K562 (cell line): ENCODE data around the gene SPPL2C. TPM values are rescaled to one million over a fixed set of nuclear protein-coding genes. Genes with fewer than 3 reads are reported as not detected.

ENCODE experiments used
- ATAC-seq: fragments of 200-7000 bp; cut with Tn5 transposase; 3 replicates; pipeline ENCODE4 v1.9.1; 2020; ENCODE audit warnings: moderate library complexity
- BruUV-seq: library from RNA; stranded (reverse); fragments of 400-500 nt; replicated peaks from 2 replicates; lab custom pipeline; 2021; lab: Mats Ljungman, UMichigan
- CTCF ChIA-PET: fragments of 300-600 bp; formaldehyde crosslinking; extraction: SDS; loops from one replicate; lab custom pipeline; 2021; ENCODE audit warnings: low intra/inter-chr PET ratio; lab: Yijun Ruan, JAX
- POLR2A ChIA-PET: fragments of 300-600, 350-650 bp; sonication (Branson Sonifier 250); formaldehyde crosslinking; extraction: SDS; loops from one replicate; lab custom pipeline; 2021; ENCODE audit warnings: antibody characterized with exemption, inconsistent platforms; lab: Yijun Ruan, JAX
- DNase-seq, 4 experiments: peaks; one replicate each; pipeline versions ENCODE4 v3.0.0 to v3.0.0-alpha.2; 2011 to 2018; ENCODE audit warnings: low spot score in 3 of 4, mixed read lengths in 3 of 4; ENCODE audit errors: extremely low read depth in 1 of 4
- FAIRE-seq: peaks from 2 replicates; lab custom pipeline; 2011; peaks lifted over from hg19 to GRCh38; lab: Jason Lieb, UNC
- H2AFZ ChIP-seq: 2 replicates; pipeline ENCODE4 v1.6.0; 2011; ENCODE audit warnings: low read depth, low read length, control low read depth, inconsistent platforms
- H3K27ac ChIP-seq: fragments of 200-600 bp; 3 replicates; pipeline ENCODE4 v1.8.0; 2011; ENCODE audit warnings: low read depth, mild to moderate bottlenecking, control low read depth, inconsistent platforms, low read length, moderate library complexity, mixed read lengths; ENCODE audit errors: extremely low read depth
- H3K27me3 ChIP-seq, 2 experiments: fragments of 300-600 bp in 1 of 2; 2 replicates in 1 of 2; 3 replicates in 1 of 2; pipeline versions ENCODE4 v1.6.0 to v1.8.0; 2011; ENCODE audit warnings: inconsistent platforms in 2 of 2, low read length in 2 of 2, mild to moderate bottlenecking in 1 of 2, mixed read lengths in 1 of 2, moderate library complexity in 1 of 2; ENCODE audit not compliant: control insufficient read depth in 2 of 2, insufficient read depth in 2 of 2
- H3K36me3 ChIP-seq: fragments of 300-600 bp; 3 replicates; pipeline ENCODE4 v1.8.0; 2011; ENCODE audit warnings: mild to moderate bottlenecking, low read length, inconsistent platforms; ENCODE audit not compliant: control insufficient read depth, insufficient read depth
- H3K4me1 ChIP-seq, 2 experiments: fragments of 200-600 bp in 1 of 2; replicated peaks in 1 of 2; 2 replicates in 1 of 2; 3 replicates in 1 of 2; pipeline versions ENCODE4 v1.5.1 to v1.8.0; 2011; ENCODE audit warnings: inconsistent platforms in 2 of 2, low read length in 2 of 2, mild to moderate bottlenecking in 1 of 2, mixed read lengths in 1 of 2, moderate library complexity in 1 of 2; ENCODE audit not compliant: control insufficient read depth in 2 of 2, insufficient read depth in 2 of 2
- H3K4me2 ChIP-seq: 2 replicates; pipeline ENCODE4 v1.6.1; 2011; ENCODE audit warnings: low read length, control low read depth, inconsistent platforms, mixed read lengths; ENCODE audit not compliant: insufficient read depth
- H3K4me3 ChIP-seq: fragments of 200-600 bp; sonication (generic), shearing (Covaris generic); 2 replicates; pipeline ENCODE4 v1.5.1; 2016; ENCODE audit warnings: control low read depth, inconsistent platforms
- H3K79me2 ChIP-seq: fragments of 200-600 bp; 3 replicates; pipeline ENCODE4 v1.8.0; 2011; ENCODE audit warnings: low read length, inconsistent platforms; ENCODE audit not compliant: control insufficient read depth, insufficient read depth
- H3K9ac ChIP-seq, 2 experiments: 2 replicates each; pipeline versions ENCODE4 v1.6.0 to v1.6.1; 2011; ENCODE audit warnings: low read depth in 2 of 2, low read length in 2 of 2, control low read depth in 1 of 2, inconsistent platforms in 1 of 2, mild to moderate bottlenecking in 1 of 2, mixed read lengths in 1 of 2; ENCODE audit not compliant: insufficient read depth in 1 of 2
- H3K9me1 ChIP-seq: one replicate; pipeline ENCODE4 v1.6.0; 2011; ENCODE audit warnings: inconsistent platforms, mild to moderate bottlenecking, low read length, moderate library complexity; ENCODE audit not compliant: control insufficient read depth, insufficient read depth
- H3K9me3 ChIP-seq: replicated peaks from 2 replicates; pipeline ENCODE4 v1.5.1; 2011; ENCODE audit warnings: low read depth, low read length, inconsistent platforms; ENCODE audit not compliant: control insufficient read depth, insufficient read depth
- H4K20me1 ChIP-seq: replicated peaks from 2 replicates; pipeline ENCODE4 v1.6.1; 2011; ENCODE audit warnings: low read length, inconsistent platforms, mixed read lengths; ENCODE audit not compliant: control insufficient read depth, insufficient read depth
- HOMEZ ChIP-seq: fragments of 250-450 bp; sonication (Bioruptor Pico); IDR thresholded peaks from 2 replicates; pipeline ENCODE4 v1.4.0; 2020; ENCODE audit warnings: mild to moderate bottlenecking, moderate library complexity
- MAFK ChIP-seq: IDR thresholded peaks from 2 replicates; pipeline ENCODE4 v1.6.1; 2011; ENCODE audit warnings: low read length, improper control_type of control experiment
- PHB ChIP-seq: fragments of 250-450 bp; sonication (Bioruptor Pico); IDR thresholded peaks from 2 replicates; pipeline ENCODE4 v1.5.0; 2021
- TAF7 ChIP-seq: fragments of 450-650 bp; IDR thresholded peaks from 2 replicates; pipeline ENCODE4 v1.6.1; 2016; ENCODE audit warnings: missing genetic modification characterization, missing compliant biosample characterization
- ZNF79 ChIP-seq: fragments of 250-450 bp; sonication (Bioruptor Pico); IDR thresholded peaks from 2 replicates; pipeline ENCODE4 v1.4.0; 2020; ENCODE audit warnings: low read depth, mild to moderate bottlenecking, moderate library complexity
- WGBS: fragments of 100-300 bp; shearing (Covaris generic); methylation state at CpG from one replicate; pipeline ENCODE4 v1.1.6; 2016; ENCODE audit warnings: low coverage, mixed read lengths; ENCODE audit not compliant: insufficient coverage; ENCODE audit errors: missing lambda C conversion rate; 5-methylcytosine and 5-hydroxymethylcytosine counted together
- in situ Hi-C: fragments of 300-500 bp; cut with MboI; formaldehyde crosslinking; loops from 4 replicates; pipeline ENCODE4 v1.15.0; 2018; ENCODE audit warnings: inconsistent platforms, mixed read lengths
- intact Hi-C: fragments of 100-400 bp; cut with micrococcal nuclease; formaldehyde crosslinking; loops from 2 replicates; pipeline ENCODE4 v1.14.2; 2022
- polyA plus RNA-seq, 8 experiments: library from polyadenylated mRNA; depleted of rRNA in 4 of 8; stranded (reverse) in 5 of 8; unstranded in 3 of 8; fragments of >200 nt; fragmentation: Nextera tagmentation in 2 of 8; fragmentation: Illumina TruSeq in 1 of 8; extraction: Ambion mirVana in 2 of 8; extraction: Trizol in 1 of 8; gene quantifications; 2 replicates each; pipeline versions ENCODE4 v1.2.1 to v1.2.3, GENCODE V29; 2011 to 2014; ENCODE audit warnings: inconsistent platforms in 1 of 8, missing spikeins in 1 of 8
- total RNA-seq, 7 experiments: library from RNA; depleted of rRNA in 6 of 7; stranded (reverse); fragments of >200 nt in 6 of 7; fragmentation: Illumina TruSeq in 2 of 7; extraction: Trizol in 2 of 7; gene quantifications; 2 replicates each; pipeline versions ENCODE4 v1.2.1 to v1.2.3, GENCODE V29; 2011 to 2021; ENCODE audit warnings: low replicate concordance in 1 of 7

SPPL2C gene
- total and polyA plus RNA-seq, 9 of the 15 experiments (the other 6 are each of a cell fraction or from before 2014, with no cell fraction given), result not detected

- Histone ChIP-seq H4K20me1 (peaks cover 8% of the 10 kb centered on the region), H3K27me3 (peaks cover 3 to 56% of the 10 kb centered on the region in 2 experiments; a peak in 3 of 5 replicates), H3K9me1 (no peaks in the 10 kb centered on the region), H3K4me2 (no peak overlapping the region), H3K4me3 (no peak overlapping the region), H3K9me3 (no peaks in the 10 kb centered on the region), H3K27ac (no peak overlapping the region), H3K79me2 (no peaks in the 10 kb centered on the region), H3K4me1 (no peaks in the 10 kb centered on the region; a peak in 1 of 5 replicates), H3K36me3 (no peaks in the 10 kb centered on the region), H2AFZ (no peak overlapping the region), H3K9ac (no peak overlapping the region)
- TF ChIP-seq ZNF79 (CRISPR knock-in tag), result no peak
- no peak for TF ChIP-seq HOMEZ
- TF ChIP-seq TAF7 (tag), result no peak
- no peak for TF ChIP-seq MAFK
- no peak for TF ChIP-seq PHB (CRISPR knock-in tag)
- ChIA-PET CTCF (no interaction called here), POLR2A (interaction anchor here (0.6 kb wide), 2 partner anchors 12 to 21 kb away, joined by 3 read pairs; no protein-coding TSS in a partner anchor)
- ATAC-seq (no peak), DNase-seq (no peak), FAIRE-seq (no peak)
- in situ Hi-C loops, result no loop called here
- 13% methylated on average over 13 of the region's 17 CpGs for WGBS
- no TSS peak for BruUV-seq
- intact Hi-C loops, result no loop called here
Measured at GRCh38 chr17:45814622-45815606, 29.8 kb upstream of the SPPL2C start.
